Omental fat pad (tissue), 4 donors: ENCODE data around the gene KATNB1. TPM values are rescaled to one million over a fixed set of nuclear protein-coding genes. Genes with fewer than 3 reads are reported as not detected.

Experiments used
- ATAC-seq: fragments of 150-250 bp; one replicate; pipeline ENCODE4 v1.9.1; 2016; ENCODE audit warnings: mild to moderate bottlenecking, moderate library complexity; ENCODE audit not compliant: low FRiP score
- DNase-seq: peaks from one replicate; pipeline ENCODE4 v3.0.0-alpha.2; 2019; ENCODE audit warnings: low spot score
- CTCF ChIP-seq, 3 donors: fragments of 450-650 bp; IDR thresholded peaks; one replicate each; pipeline ENCODE4 v1.5.1; 2016 to 2017; ENCODE audit warnings: antibody characterized with exemption in 3 of 3, mild to moderate bottlenecking in 3 of 3, moderate library complexity in 2 of 3
- total RNA-seq, 4 donors: library from RNA; depleted of rRNA; stranded (reverse); fragments of >200 nt; gene quantifications; one replicate each; pipeline ENCODE4 v1.1.0, GENCODE V29; 2016

KATNB1 gene
- total RNA-seq, 4 donors from 2014 or later: 8.7 to 23.5 (median 14.1) TPM

- TF ChIP-seq CTCF (IDR thresholded peaks at IDR 0.05): no peak
- ATAC-seq: no peak
- no peak for DNase-seq
These were observed 3.3 kb downstream of the KATNB1 start for GRCh38 chr16:57738844-57739243.

- DNase-seq: no peak
- no peak for TF ChIP-seq CTCF (IDR thresholded peaks at IDR 0.05)
- ATAC-seq: no peak
These were observed 4.3 kb downstream of the KATNB1 start for GRCh38 chr16:57739756-57740422.

- TF ChIP-seq CTCF (IDR thresholded peaks at IDR 0.05): no peak
- no peak for DNase-seq
These were observed 5.0 kb downstream of the KATNB1 start for GRCh38 chr16:57740423-57741071.

GRCh38 chr16:57741660-57742191, 6.2 kb downstream of the KATNB1 start:
- no peak for TF ChIP-seq CTCF (IDR thresholded peaks at IDR 0.05)
- ATAC-seq: no peak
- DNase-seq: no peak

More at GRCh38 chr16:57740423-57741071, 5.0 kb downstream of the KATNB1 start:
- no peak for ATAC-seq

GRCh38 chr16:57742543-57742942, 7.0 kb downstream of the KATNB1 start:
- TF ChIP-seq CTCF (IDR thresholded peaks at IDR 0.05): no peak
- no peak for DNase-seq
- ATAC-seq: no peak

DNA sequence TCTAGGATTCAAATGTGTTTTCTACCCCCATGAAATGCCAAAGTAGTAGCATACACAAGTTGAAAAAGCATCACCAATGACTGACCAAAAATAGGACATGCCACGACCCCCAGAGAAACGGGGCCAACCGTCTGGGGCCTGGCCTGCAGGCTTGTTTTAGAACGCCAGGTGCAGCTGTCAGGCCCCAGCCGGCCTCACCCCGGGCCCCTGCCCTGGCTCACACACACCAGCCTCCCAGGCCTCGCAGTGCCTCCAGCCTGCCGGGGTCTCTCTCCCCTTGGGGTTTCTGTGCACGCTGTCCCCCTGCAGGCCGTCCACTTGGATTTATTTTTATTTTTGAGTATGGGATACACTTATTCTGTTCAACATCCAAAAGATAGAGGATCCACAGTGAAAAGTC, 7.9 kb downstream of the KATNB1 start:
- DNase-seq (no peak), ATAC-seq (no peak)
- TF ChIP-seq CTCF (IDR thresholded peaks at IDR 0.05): no peak
